ENCODE measurements around the gene LAPTM5.
A peak's percentile ranks its signal among the peaks of the same experiment; 100 is the strongest.

DNA sequence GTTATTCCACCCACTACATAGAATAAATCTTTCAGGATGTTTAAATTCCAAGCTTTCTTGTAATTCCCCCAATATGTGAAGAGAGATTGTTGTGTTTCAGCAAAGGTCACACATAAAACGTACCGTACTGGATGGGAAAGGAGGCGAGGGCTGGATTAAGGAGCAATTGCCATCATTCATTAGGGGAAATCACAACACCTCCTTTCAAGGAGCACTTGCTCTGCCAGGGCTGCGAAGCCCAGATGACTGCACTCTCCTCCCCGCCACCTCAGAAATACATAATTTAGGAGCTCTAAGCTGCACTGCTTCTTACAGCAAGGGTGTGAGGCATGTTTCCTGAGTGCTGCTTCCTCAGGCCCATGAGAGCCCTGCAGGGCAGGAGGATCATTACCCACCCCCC lies 63.8 kb downstream of the LAPTM5 start:
- TF ChIP-seq, protein P1, sequence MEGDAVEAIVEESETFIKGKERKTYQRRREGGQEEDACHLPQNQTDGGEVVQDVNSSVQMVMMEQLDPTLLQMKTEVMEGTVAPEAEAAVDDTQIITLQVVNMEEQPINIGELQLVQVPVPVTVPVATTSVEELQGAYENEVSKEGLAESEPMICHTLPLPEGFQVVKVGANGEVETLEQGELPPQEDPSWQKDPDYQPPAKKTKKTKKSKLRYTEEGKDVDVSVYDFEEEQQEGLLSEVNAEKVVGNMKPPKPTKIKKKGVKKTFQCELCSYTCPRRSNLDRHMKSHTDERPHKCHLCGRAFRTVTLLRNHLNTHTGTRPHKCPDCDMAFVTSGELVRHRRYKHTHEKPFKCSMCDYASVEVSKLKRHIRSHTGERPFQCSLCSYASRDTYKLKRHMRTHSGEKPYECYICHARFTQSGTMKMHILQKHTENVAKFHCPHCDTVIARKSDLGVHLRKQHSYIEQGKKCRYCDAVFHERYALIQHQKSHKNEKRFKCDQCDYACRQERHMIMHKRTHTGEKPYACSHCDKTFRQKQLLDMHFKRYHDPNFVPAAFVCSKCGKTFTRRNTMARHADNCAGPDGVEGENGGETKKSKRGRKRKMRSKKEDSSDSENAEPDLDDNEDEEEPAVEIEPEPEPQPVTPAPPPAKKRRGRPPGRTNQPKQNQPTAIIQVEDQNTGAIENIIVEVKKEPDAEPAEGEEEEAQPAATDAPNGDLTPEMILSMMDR (IDR thresholded peaks at IDR 0.05): no peak
- TF ChIP-seq POLR2A (IDR thresholded peaks at IDR 0.05) (no peak), POLR2AphosphoS5 (IDR thresholded peaks at IDR 0.05) (peak; percentile 84), EP300 (IDR thresholded peaks at IDR 0.05) (no peak)

Data from gastroesophageal sphincter (tissue), 3 donors.